ENCODE results near the gene PGLYRP4. TPM values are rescaled to one million over a fixed set of nuclear protein-coding genes. Genes with fewer than 3 reads are reported as not detected.
"Not testable (repeated sequence)": the region's sequence is repeated elsewhere in the genome, so short reads cannot be mapped to it uniquely, and the experiment has no call there.

The PGLYRP4 gene
- total RNA-seq, 2 donors from 2014 or later: not detected

DNA sequence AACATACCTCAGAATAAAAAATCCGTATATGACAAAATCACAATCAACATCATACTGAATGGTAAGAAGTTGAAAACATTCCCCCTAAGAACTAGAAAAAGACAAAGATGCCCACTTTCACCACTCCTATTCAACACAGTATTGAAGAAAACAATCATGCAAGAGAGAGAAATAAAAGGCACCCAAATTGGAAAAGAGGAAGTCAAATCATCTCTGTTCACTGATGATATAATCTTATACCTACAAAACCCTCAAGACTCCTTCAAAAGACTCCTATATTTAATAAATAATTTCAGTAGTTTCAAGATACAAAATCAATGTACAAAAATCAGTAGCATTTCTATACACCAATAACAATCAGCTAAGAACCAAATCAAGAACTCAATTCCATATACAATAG lies 14.7 kb downstream of the PGLYRP4 start:
- peaks cover 0 to 19% of the 10 kb centered on the region in 2 donors for H3K36me3 Mint-ChIP-seq
- H3K27ac Mint-ChIP-seq: no peak overlapping the region
- ATAC-seq: no peak
- DNase-seq (ENCODE audit: low spot score in 2 of 2): no peak
- H3K9me3 Mint-ChIP-seq: peaks cover 15 to 23% of the 10 kb centered on the region in 2 donors

DNA sequence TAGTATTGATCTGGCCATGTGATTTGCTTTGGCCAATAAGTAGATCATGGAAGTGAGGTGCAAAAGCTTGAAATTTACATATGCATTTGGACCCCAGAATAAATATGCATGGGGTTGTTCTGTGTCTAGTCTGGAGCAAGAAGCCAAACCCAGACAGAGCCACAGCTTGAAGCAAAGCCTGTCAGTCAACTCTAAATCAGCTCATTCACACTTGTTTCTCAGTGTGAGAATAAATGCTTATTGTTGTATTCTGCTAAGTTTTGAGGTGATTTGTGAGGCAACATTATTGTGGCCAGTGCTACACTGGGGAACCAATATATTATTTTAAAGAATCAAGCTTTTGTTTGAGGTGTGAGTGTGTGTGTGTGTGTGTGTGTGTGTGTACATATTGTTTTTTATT lies 23.7 kb downstream of the PGLYRP4 start:
- no peak for ATAC-seq
- no peak overlapping the region for H3K27ac Mint-ChIP-seq
- no peak for DNase-seq (ENCODE audit: low spot score in 2 of 2)
- H3K36me3 Mint-ChIP-seq: peaks cover 4 to 11% of the 10 kb centered on the region in 2 donors
- peaks cover 12 to 30% of the 10 kb centered on the region in 2 donors for H3K9me3 Mint-ChIP-seq

DNA sequence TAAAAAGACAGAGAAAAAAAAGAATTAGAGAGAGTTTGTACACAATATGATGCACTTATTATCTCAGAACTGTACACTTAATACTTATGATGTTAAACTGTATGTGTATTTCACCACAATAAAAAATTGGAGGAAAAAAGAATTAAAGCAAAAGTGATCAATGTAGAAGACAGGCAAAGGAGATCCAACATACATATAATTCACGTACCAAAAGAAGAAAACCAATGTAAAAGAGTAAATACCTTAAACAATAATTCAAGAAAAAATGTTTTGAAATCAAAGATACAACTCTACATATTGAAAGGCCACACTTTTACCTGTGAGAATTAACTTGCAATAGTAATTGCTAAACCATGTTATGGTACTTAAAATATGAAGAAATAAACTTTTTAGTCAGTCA lies 26.1 kb downstream of the PGLYRP4 start:
- Mint-ChIP-seq H3K27ac (no peak overlapping the region), H3K36me3 (peaks cover 0 to 11% of the 10 kb centered on the region in 2 donors), H3K9me3 (peaks cover 3 to 17% of the 10 kb centered on the region in 2 donors)
- no peak for DNase-seq (ENCODE audit: low spot score in 2 of 2)
- ATAC-seq: no peak

DNA sequence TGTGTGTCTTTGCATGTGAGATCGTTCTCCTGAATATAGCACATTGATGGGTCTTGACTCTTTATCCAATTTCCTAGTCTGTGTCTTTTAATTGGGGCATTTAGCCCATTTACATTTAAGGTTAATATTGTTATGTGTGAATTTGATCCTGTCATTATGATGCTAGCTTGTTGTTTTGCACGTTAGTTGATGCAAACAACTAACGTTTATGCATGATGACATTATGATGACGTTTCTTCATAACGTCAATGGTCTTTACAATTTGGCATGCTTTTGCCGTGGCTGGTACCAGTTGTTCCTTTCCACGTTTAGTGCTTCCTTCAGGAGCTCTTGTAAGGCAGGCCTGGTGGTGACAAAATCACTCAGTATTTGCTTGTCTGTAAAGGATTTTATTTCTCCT lies 30.5 kb downstream of the PGLYRP4 start:
- Mint-ChIP-seq H3K36me3 (peaks cover 0 to 11% of the 10 kb centered on the region in 2 donors), H3K9me3 (peaks cover 3 to 17% of the 10 kb centered on the region in 2 donors)
- ATAC-seq; DNase-seq (ENCODE audit: low spot score in 2 of 2); H3K27ac Mint-ChIP-seq: not testable (repeated sequence)

DNA sequence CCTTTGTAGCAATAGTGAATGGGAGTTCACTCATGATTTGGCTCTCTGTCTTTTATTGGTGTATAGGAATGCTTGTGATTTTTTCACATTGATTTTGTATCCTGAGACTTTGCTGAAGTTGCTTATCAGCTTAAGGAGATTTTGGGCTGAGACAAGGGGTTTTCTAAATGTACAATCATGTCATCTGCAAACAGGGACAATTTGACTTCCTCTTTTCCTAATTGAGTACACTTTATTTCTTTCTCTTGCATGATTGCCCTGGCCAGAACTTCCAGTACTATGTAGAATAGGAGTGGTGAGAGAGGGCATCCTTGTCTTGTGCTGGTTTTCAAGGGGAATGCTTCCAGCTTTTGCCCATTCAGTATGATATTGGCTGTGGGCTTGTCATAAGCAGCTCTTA lies 32.6 kb downstream of the PGLYRP4 start:
- not testable (repeated sequence) for ATAC-seq; H3K36me3 Mint-ChIP-seq; H3K27ac Mint-ChIP-seq; DNase-seq (ENCODE audit: low spot score in 2 of 2); H3K9me3 Mint-ChIP-seq

DNA sequence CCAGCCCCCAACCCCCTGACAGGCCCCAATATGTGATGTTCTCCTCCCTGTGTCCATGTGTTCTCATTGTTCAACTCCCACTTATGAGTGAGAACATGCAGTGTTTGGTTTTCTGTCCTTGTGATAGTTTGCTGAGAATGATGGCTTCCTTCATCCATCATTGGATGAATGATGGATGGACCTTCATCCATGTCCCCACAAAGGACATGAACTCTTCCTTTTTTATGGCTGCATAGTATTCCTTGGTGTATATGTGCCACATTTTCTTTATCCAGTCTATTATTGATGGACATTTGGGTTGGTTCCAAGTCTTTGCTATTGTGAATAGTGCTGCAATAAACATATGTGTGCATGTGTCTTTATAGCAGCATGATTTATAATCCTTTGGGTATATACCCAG lies 34.3 kb downstream of the PGLYRP4 start:
- not testable (repeated sequence) for H3K36me3 Mint-ChIP-seq; ATAC-seq; DNase-seq (ENCODE audit: low spot score in 2 of 2); H3K27ac Mint-ChIP-seq; H3K9me3 Mint-ChIP-seq

DNA sequence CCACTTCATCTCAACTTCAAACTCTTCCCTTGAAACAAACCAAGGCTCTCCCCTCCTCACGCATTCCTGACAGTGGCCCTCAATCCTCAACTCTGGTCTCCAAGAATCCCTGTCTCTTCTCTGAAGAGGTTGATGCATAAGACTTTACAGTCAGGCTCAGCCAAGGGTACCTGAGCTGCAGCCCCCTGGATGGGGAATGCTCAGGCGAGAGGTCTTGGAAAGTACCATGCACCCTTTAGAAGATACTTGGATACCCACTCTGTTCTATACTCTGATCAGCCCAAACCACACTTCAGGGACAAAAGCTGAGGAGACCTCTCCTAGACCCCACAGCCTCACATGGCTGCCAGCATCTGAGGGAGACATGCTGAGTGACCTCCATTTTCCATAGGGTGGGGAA lies 35.4 kb downstream of the PGLYRP4 start:
- DNase-seq (ENCODE audit: low spot score in 2 of 2): no peak
- no peak overlapping the region for H3K27ac Mint-ChIP-seq
- ATAC-seq: no peak
- no peaks in the 10 kb centered on the region for H3K9me3 Mint-ChIP-seq
- no peaks in the 10 kb centered on the region for H3K36me3 Mint-ChIP-seq

DNA sequence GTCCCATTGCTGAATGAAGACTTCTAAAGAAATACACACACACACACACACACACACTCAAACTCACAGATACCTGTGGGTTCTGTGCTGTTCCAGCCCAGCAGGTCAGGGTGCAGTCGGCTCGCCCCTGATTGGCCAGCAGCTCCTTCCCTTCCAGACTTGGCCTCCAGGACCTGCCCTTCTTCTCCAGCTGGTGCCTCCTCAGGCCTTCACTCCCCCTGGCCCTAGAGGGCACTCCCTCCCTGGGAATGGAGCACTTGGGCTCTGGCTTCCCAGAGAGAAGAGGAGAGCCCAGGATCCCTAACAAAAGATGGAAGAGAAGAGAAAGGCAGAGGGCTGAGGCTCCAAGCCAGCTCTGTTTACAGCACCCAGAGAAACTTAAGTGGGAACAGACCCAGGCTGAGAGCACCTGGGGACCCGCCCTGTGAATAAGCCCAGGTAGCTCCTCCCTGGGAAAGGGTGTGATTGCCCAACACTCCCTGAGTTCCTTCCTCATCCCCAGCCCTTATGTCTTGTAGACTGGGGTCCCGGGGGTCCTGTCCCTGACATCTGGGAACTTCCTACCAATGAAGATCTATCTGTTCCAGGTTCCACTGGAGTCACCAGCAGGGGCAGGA lies 36.0 kb downstream of the PGLYRP4 start, which contains the start of gene PGLYRP3:
Gene PGLYRP3 (minus strand): TSS at position 383 of the 617 bp plus-strand sequence. CDS start 2,287 bp downstream, outside the sequence.
- Mint-ChIP-seq H3K27ac (no peak within 1 kb of the TSS), H3K36me3 (no peaks in the 10 kb centered on the region), H3K9me3 (no peaks in the 10 kb centered on the region)
- DNase-seq (ENCODE audit: low spot score in 2 of 2) (no peak), ATAC-seq (no peak)

DNA sequence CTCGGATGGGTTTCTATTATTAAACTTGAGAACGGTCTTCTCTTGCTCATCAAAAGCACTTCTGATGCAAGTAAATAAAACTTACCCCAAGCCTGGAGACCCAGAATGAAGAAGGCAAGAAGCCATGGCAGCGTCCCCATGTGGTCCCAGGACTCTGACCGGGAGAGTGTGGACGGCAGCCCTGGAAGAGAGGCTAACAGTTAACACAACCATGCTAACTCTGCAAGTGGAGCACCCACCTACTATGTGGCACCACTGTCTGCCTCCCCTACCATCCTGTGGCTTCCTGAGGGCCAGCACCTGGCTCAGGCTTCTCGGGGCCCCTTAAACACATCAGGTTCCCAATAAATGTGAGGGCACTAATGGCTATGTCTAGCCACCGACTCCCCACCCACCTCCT lies 38.1 kb downstream of the PGLYRP4 start:
- Mint-ChIP-seq H3K9me3 (no peaks in the 10 kb centered on the region), H3K36me3 (no peaks in the 10 kb centered on the region), H3K27ac (no peak overlapping the region)
- DNase-seq (ENCODE audit: low spot score in 2 of 2) (no peak), ATAC-seq (no peak)

DNA sequence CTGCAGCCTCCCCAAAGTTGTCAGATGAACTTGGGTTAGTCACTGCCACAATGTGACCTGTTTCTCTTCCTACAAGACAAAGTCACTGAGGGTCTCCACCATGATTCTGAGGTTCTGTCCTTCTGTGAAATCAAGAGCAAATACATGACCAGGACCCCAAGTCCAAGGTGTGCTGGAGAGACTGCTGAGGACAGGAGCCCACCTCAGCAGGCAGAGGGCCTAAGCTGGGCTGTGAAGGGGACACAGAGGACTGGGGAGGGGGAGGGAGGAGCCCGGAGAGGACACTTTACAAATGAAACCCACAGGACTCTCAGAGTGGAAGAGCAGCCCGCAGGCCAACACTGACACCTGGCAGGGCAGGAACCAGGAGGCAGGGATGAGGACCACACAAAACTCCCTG lies 39.2 kb downstream of the PGLYRP4 start:
- Mint-ChIP-seq H3K36me3 (no peaks in the 10 kb centered on the region), H3K27ac (no peak overlapping the region), H3K9me3 (no peaks in the 10 kb centered on the region)
- no peak for DNase-seq (ENCODE audit: low spot score in 2 of 2)
- no peak for ATAC-seq

DNA sequence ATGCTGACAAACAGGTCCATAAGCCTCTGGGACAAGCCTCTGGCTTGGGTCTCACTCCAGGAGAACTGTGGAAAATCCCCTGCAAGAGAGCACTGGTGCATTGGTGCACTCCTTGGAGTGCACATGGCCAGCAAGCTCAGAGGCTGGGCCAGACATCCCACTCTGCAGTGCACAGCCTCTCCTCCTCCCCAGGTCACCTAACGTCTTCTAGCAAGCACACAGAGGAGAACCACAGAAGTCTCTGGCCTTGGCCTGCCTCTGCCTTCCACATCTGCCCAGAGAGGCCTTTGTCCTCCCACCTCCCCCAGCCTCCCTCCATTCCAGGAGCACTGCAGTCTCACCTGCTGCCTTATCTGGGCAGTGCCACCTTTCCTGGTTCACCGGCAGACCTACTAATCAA lies 40.1 kb downstream of the PGLYRP4 start:
- no peaks in the 10 kb centered on the region for H3K36me3 Mint-ChIP-seq
- H3K9me3 Mint-ChIP-seq: no peaks in the 10 kb centered on the region
- no peak for DNase-seq (ENCODE audit: low spot score in 2 of 2)
- no peak for ATAC-seq
- peak overlapping the region in 1 of 2 donors; percentile 53 for H3K27ac Mint-ChIP-seq

DNA sequence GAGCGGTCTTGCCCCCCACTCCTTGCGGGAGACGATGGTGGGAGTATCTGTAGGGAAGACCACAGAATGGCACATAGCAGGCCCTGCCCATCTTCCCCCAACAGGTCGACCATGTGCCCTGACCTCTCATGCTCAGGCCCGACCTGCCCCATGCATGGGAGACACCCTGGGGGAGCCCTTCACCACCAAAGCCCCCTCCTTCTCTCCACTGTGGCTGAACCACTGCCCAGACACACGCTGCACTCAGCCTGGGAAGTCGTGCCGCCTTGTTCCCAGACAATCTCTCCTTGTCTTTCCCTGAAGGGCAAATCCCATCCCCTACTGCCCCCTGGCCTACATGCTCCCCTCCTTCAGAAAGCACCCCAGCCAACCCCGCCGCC lies 41.4 kb downstream of the PGLYRP4 start:
- Mint-ChIP-seq H3K36me3 (no peaks in the 10 kb centered on the region), H3K9me3 (no peaks in the 10 kb centered on the region), H3K27ac (no peak overlapping the region)
- no peak for ATAC-seq
- no peak for DNase-seq (ENCODE audit: low spot score in 2 of 2)

DNA sequence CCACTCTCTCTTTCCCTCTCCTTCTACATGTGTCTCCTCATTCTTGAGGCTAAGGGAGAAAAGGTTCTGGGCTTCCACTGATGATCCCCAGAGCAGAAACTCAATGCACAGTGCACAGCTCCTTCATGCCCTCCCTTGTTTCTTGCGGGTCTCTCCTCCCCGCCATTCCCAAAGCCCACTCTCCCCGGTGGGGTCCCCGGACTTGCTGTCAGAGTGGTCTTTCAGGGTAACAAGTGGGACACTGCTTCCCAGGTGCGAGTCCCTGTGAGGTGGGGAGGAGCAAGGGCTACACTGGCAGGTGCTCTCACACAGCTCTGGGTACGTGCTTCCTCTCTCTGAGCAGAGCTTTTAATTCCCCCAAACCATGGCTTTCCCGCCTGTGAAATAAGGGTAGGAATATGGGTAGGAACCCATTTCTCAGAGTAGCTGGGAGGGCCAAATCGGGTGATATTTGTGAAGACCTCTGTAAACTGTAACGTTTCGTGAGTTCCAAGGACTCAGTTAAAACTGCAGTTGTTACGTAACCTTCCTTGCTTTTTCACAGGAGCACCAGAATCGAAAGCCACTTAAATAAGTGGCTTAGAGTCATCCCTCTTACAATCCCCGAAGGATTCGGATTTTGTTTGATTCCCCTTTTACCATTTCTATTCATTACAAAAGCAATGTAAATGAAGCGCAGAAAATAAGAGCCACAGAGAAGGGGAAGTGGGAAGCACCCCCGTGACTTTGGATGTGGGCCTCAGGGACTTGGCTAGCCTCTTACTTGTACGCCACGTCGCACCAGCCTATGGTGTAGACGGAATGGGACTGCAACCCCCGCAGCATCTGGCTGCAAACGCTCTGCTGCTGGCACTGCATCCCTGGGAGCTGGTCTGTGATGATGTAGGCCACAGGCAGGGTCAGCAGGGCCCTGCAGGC lies 42.1 kb downstream of the PGLYRP4 start:
- DNase-seq (ENCODE audit: low spot score in 2 of 2) (no peak), ATAC-seq (no peak)
- Mint-ChIP-seq H3K36me3 (no peaks in the 10 kb centered on the region), H3K9me3 (no peaks in the 10 kb centered on the region), H3K27ac (no peak overlapping the region)

DNA sequence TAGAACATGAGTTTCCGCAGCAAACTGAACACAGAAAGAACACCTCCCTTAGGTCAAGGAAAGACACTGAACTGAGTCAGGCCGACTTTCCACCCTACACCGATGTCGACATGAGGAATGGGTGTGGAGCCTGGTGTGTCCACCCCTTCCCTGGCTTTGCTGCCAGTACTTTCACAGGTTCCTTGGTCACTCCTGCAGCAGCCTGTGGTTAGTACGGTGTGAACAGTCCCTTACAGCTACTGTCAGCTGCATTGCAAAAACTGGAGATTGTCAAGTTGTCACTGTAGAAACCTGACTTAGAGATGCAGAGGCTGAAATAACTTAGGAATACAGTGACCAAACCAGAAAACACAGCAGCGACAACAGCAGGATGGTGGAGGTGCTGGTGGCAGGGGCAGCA lies 43.0 kb downstream of the PGLYRP4 start:
- H3K36me3 Mint-ChIP-seq: no peaks in the 10 kb centered on the region
- ATAC-seq: no peak
- no peaks in the 10 kb centered on the region for H3K9me3 Mint-ChIP-seq
- H3K27ac Mint-ChIP-seq: no peak overlapping the region
- DNase-seq (ENCODE audit: low spot score in 2 of 2): no peak

DNA sequence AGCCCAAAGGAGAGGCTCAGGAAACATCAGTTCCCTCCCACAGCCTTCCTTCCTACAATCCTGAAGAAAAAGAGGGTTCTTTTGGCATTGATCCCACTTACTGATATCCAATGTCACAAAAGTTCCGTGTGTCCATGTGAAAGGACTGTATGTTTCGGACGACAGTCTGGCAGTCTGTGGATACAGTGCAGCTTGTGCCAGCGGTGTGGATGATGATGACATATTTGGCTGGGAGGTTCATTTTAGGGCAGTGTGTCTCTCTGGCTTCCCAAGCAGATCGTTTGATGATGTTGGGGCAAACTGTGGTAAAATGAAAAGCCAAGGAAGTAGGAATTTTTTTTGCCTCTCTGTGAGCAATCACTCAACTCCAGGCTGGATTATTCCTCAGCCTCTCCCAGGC lies 46.3 kb downstream of the PGLYRP4 start:
- H3K27ac Mint-ChIP-seq: no peak overlapping the region
- no peak for ATAC-seq
- DNase-seq (ENCODE audit: low spot score in 2 of 2): no peak
- H3K36me3 Mint-ChIP-seq: no peaks in the 10 kb centered on the region
- H3K9me3 Mint-ChIP-seq: no peaks in the 10 kb centered on the region

DNA sequence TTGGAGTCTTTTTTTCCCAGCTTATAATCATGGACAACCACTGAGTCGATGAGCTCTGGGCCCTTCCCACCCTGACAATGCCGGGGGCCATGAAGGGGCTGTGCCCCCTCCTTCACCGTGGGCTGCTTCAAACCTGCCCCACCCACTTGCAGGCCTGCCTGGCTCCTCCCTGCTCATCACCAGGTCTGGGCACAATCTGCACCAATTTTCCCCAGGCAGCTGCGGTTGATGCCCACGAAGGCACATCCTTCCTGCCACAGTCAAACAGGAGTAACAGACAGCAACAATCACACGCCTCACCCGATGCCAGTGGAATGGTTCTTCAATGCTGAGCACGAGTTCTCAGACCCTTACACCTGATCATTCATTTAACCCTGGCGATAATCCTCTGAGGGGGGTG lies 54.8 kb downstream of the PGLYRP4 start:
- DNase-seq (ENCODE audit: low spot score in 2 of 2): no peak
- no peaks in the 10 kb centered on the region for H3K9me3 Mint-ChIP-seq
- no peak overlapping the region for H3K27ac Mint-ChIP-seq
- H3K36me3 Mint-ChIP-seq: no peaks in the 10 kb centered on the region
- ATAC-seq: peak in 1 of 2 donors; percentile 19

DNA sequence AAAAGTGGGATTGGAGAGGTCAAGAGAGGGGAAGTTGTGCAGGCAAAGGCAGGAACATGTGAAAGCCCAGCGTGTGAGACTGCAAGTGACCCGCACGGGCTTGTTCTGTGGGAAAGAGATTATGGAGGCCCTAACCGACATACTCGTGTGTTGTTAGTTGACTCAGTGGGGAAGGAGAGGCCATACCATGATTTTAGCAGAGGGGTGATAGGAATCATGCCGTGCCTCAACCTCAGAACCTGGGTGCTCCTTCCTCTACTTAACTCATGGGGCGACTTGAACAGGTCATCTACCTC lies 55.2 kb downstream of the PGLYRP4 start:
- ATAC-seq (no peak), DNase-seq (ENCODE audit: low spot score in 2 of 2) (no peak)
- Mint-ChIP-seq H3K27ac (no peak overlapping the region), H3K9me3 (no peaks in the 10 kb centered on the region), H3K36me3 (no peaks in the 10 kb centered on the region)
